GM12878 (cell line): ENCODE results near the gene TMSB10. TPM values are rescaled to one million over a fixed set of nuclear protein-coding genes. Genes with fewer than 3 reads are reported as not detected.

Source experiments
- CREM ChIP-seq: IDR thresholded peaks from 2 replicates; pipeline ENCODE4 v1.6.1; 2014; ENCODE audit warnings: antibody characterized with exemption, low read depth
- FOS ChIP-seq: IDR thresholded peaks from 3 replicates; pipeline ENCODE4 v1.6.1; 2011; ENCODE audit warnings: borderline replicate concordance; ENCODE audit not compliant: insufficient read length; ENCODE audit errors: extremely low read depth
- JUND ChIP-seq: IDR thresholded peaks from 2 replicates; pipeline ENCODE4 v1.6.1; 2012; ENCODE audit warnings: low read depth, mild to moderate bottlenecking, low read length, improper control_type of control experiment, moderate library complexity
- MTA3 ChIP-seq: IDR thresholded peaks from 2 replicates; pipeline ENCODE4 v1.6.1; 2012; ENCODE audit warnings: low read length, inconsistent platforms, borderline replicate concordance
- MXI1 ChIP-seq: fragments of 150-350 bp; IDR thresholded peaks from 2 replicates; pipeline ENCODE4 v1.6.1; 2011; ENCODE audit warnings: low read depth, mild to moderate bottlenecking, inconsistent platforms, low read length, improper control_type of control experiment
- MYB ChIP-seq: fragments of 150-350 bp; IDR thresholded peaks from 2 replicates; pipeline ENCODE4 v1.6.1; 2014; ENCODE audit warnings: mild to moderate bottlenecking, low read depth, low read length, borderline replicate concordance
- NFIC ChIP-seq: IDR thresholded peaks from 2 replicates; pipeline ENCODE4 v1.6.1; 2012; ENCODE audit warnings: low read depth, mild to moderate bottlenecking, inconsistent platforms, low read length, moderate library complexity
- NKRF ChIP-seq: fragments of 450-650 bp; conservative IDR thresholded peaks from 2 replicates; pipeline ENCODE4 v1.6.1; 2017; ENCODE audit warnings: mild to moderate bottlenecking, moderate library complexity
- NR2F1 ChIP-seq: fragments of 450-650 bp; conservative IDR thresholded peaks from 2 replicates; pipeline ENCODE4 v1.6.1; 2017; ENCODE audit warnings: mild to moderate bottlenecking
- POLR2AphosphoS2 ChIP-seq: IDR thresholded peaks from 2 replicates; pipeline ENCODE4 v1.6.1; 2011; ENCODE audit warnings: low read depth, mild to moderate bottlenecking, low read length, improper control_type of control experiment, moderate library complexity
- PRDM15 ChIP-seq: fragments of 450-650 bp; formaldehyde crosslinking; IDR thresholded peaks from 2 replicates; pipeline ENCODE4 v1.4.0; 2020; ENCODE audit warnings: mild to moderate bottlenecking, moderate library complexity
- SIX5 ChIP-seq: IDR thresholded peaks from 2 replicates; pipeline ENCODE4 v1.6.1; 2011; ENCODE audit warnings: mild to moderate bottlenecking, low read depth, low read length, moderate library complexity; ENCODE audit not compliant: severe bottlenecking
- STAT3 ChIP-seq: IDR thresholded peaks from 2 replicates; pipeline ENCODE4 v1.6.1; 2011; ENCODE audit warnings: low read depth, low read length, improper control_type of control experiment
- TAF1 ChIP-seq: IDR thresholded peaks from 2 replicates; pipeline ENCODE4 v1.6.1; 2011; ENCODE audit warnings: mild to moderate bottlenecking, low read depth, low read length, borderline replicate concordance
- polyA plus RNA-seq, 11 experiments: library from polyadenylated mRNA; depleted of rRNA in 4 of 11; unstranded in 6 of 11; stranded (reverse) in 5 of 11; fragments of >200 nt; fragmentation: Nextera tagmentation in 4 of 11; fragmentation: Illumina TruSeq in 1 of 11; extraction: Ambion mirVana in 4 of 11; extraction: Trizol in 1 of 11; gene quantifications; 1 replicate in 1 of 11; 2 replicates in 10 of 11; pipeline versions ENCODE4 v1.2.1 to v1.2.3, GENCODE V29; 2011 to 2016; ENCODE audit warnings: inconsistent platforms in 2 of 11, missing spikeins in 2 of 11, low read depth in 1 of 11
- total RNA-seq, 4 experiments: library from RNA; depleted of rRNA in 3 of 4; stranded (reverse); fragments of >200 nt in 3 of 4; fragmentation: Illumina TruSeq in 1 of 4; extraction: Trizol in 1 of 4; gene quantifications; 2 replicates each; pipeline versions ENCODE4 v1.2.1 to v1.2.3, GENCODE V29; 2013 to 2021
- TF ChIP-seq, protein P1 (sequence below): IDR thresholded peaks from 2 replicates; pipeline ENCODE4 v1.6.1; 2012; ENCODE audit warnings: low read depth, low read length, improper control_type of control experiment
- TF ChIP-seq, protein P2 (sequence below): fragments of 450-650 bp; IDR thresholded peaks from 2 replicates; pipeline ENCODE4 v1.6.1; 2016; ENCODE audit warnings: mild to moderate bottlenecking
- TF ChIP-seq, protein P3 (sequence below): fragments of 150-350 bp; IDR thresholded peaks from 2 replicates; pipeline ENCODE4 v1.6.1; 2016; ENCODE audit warnings: low read depth, low read length

TMSB10 gene
- total and polyA plus RNA-seq, 10 of the 15 experiments (the other 5 are each of a cell fraction or from before 2014, with no cell fraction given) = 1,406 to 4,860 (median 3,381) TPM

- TF ChIP-seq, protein P1, sequence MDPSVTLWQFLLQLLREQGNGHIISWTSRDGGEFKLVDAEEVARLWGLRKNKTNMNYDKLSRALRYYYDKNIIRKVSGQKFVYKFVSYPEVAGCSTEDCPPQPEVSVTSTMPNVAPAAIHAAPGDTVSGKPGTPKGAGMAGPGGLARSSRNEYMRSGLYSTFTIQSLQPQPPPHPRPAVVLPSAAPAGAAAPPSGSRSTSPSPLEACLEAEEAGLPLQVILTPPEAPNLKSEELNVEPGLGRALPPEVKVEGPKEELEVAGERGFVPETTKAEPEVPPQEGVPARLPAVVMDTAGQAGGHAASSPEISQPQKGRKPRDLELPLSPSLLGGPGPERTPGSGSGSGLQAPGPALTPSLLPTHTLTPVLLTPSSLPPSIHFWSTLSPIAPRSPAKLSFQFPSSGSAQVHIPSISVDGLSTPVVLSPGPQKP = no peak
- TF ChIP-seq NFIC (peak; percentile 30; the same call in 1 of the 2 replicates), TAF1 (peak; percentile 80), PRDM15 (CRISPR knock-in tag) (no peak), NKRF (no peak), SIX5 (no peak), STAT3 (no peak), MTA3 (no peak; the same call in 1 of the 2 replicates), NR2F1 (no peak; the same call in 1 of the 2 replicates), FOS (no peak), POLR2AphosphoS2 (no peak; the same call in 1 of the 2 replicates), MYB (no peak), CREM (peak; percentile 1; the same call in 1 of the 2 replicates), MXI1 (peak; percentile 69), JUND (0 out of 2 replicates have a peak, but pooled peaks have one; percentile 3)
- TF ChIP-seq, protein P2, sequence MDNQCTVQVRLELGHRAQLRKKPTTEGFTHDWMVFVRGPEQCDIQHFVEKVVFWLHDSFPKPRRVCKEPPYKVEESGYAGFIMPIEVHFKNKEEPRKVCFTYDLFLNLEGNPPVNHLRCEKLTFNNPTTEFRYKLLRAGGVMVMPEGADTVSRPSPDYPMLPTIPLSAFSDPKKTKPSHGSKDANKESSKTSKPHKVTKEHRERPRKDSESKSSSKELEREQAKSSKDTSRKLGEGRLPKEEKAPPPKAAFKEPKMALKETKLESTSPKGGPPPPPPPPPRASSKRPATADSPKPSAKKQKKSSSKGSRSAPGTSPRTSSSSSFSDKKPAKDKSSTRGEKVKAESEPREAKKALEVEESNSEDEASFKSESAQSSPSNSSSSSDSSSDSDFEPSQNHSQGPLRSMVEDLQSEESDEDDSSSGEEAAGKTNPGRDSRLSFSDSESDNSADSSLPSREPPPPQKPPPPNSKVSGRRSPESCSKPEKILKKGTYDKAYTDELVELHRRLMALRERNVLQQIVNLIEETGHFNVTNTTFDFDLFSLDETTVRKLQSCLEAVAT = peak; percentile 92; the same call in 1 of the 2 replicates
- TF ChIP-seq, protein P3, sequence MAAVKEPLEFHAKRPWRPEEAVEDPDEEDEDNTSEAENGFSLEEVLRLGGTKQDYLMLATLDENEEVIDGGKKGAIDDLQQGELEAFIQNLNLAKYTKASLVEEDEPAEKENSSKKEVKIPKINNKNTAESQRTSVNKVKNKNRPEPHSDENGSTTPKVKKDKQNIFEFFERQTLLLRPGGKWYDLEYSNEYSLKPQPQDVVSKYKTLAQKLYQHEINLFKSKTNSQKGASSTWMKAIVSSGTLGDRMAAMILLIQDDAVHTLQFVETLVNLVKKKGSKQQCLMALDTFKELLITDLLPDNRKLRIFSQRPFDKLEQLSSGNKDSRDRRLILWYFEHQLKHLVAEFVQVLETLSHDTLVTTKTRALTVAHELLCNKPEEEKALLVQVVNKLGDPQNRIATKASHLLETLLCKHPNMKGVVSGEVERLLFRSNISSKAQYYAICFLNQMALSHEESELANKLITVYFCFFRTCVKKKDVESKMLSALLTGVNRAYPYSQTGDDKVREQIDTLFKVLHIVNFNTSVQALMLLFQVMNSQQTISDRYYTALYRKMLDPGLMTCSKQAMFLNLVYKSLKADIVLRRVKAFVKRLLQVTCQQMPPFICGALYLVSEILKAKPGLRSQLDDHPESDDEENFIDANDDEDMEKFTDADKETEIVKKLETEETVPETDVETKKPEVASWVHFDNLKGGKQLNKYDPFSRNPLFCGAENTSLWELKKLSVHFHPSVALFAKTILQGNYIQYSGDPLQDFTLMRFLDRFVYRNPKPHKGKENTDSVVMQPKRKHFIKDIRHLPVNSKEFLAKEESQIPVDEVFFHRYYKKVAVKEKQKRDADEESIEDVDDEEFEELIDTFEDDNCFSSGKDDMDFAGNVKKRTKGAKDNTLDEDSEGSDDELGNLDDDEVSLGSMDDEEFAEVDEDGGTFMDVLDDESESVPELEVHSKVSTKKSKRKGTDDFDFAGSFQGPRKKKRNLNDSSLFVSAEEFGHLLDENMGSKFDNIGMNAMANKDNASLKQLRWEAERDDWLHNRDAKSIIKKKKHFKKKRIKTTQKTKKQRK = no peak
Measured at GRCh38 chr2:84939426-84940087, 34.1 kb downstream of the TMSB10 start (continued).
